Head of caudate nucleus (tissue), 42 donors: ENCODE results near the gene PDIA4.

Experiments
- DNase-seq, 42 donors: peaks; one replicate each; pipeline versions ENCODE4 v3.0.0 to v3.0.0-alpha.2; 2020 to 2021; ENCODE audit warnings: mixed read lengths in 7 of 42
- intact Hi-C: fragments of 100-400 bp; cut with DNase I; formaldehyde crosslinking; loops from one replicate; pipeline ENCODE4 v1.15.0; 2022

PDIA4 gene

GRCh38 chr7:149006345-149006725 lies 22.0 kb downstream of the PDIA4 start:
- intact Hi-C loops = loop anchor here (10.0 kb wide), 1 partner anchor 58 kb away; no protein-coding TSS in a partner anchor

GRCh38 chr7:149005427-149006344 lies 22.6 kb downstream of the PDIA4 start:
- peak; percentile 55 to 94 (median 80) for DNase-seq
- intact Hi-C loops = loop anchor here (10.0 kb wide), 1 partner anchor 59 kb away; no protein-coding TSS in a partner anchor

More at GRCh38 chr7:149006345-149006725, 22.0 kb downstream of the PDIA4 start:
- DNase-seq = no peak

- intact Hi-C loops = loop anchor here (10.0 kb wide), 1 partner anchor 60 kb away; no protein-coding TSS in a partner anchor
- DNase-seq = no peak
Observed at GRCh38 chr7:149004405-149005370, 23.6 kb downstream of the PDIA4 start.

- intact Hi-C loops = loop anchor here (10.0 kb wide), 1 partner anchor 61 kb away; no protein-coding TSS in a partner anchor
- DNase-seq = no peak
Observed at GRCh38 chr7:149003560-149004305, 24.6 kb downstream of the PDIA4 start.

DNA sequence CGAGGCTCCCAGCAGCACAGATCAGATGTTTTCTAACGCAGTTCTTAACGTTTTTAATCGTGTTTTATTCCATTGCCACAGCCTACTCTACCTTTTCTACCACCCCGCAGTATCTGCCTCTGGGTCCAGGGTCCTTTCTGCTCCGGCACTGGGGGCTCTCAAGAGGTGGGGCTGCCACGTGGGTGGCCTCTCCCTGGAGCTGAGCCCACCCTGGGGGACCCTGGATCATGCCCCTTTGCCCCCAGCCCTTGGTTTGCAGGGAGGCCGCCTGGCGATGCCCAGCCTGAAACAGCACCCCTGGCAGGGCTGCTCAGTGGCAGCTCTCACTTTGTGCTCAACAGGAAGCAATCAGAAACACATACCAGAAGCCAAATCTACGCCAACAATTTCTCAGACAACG lies 25.3 kb downstream of the PDIA4 start:
- no peak for DNase-seq
- intact Hi-C loops = loop anchor here (10.0 kb wide), 1 partner anchor 62 kb away; no protein-coding TSS in a partner anchor

DNA sequence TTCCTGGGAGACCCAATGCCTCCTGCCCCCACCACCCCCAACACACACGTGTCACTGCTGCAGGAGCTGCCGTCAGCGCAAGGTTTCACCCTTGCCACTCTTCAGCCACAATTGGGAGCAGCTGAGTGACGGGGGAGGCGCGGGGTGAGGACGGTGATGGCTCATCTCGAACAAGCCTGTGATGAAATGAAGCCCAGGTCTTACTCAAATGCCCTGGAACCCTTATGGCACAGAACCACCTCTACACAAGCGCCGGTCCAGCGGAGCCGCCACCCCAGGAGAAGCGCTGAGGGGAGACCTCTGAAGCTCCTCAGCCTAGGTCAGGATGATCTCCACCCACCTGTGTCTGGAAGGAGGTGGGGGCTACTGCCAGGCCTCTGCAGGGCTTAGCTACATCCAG lies 25.7 kb downstream of the PDIA4 start:
- intact Hi-C loops = loop anchor here (10.0 kb wide), 1 partner anchor 62 kb away; no protein-coding TSS in a partner anchor
- no peak for DNase-seq

GRCh38 chr7:149001427-149002068 lies 26.8 kb downstream of the PDIA4 start:
- no peak for DNase-seq
- intact Hi-C loops = loop anchor here (10.0 kb wide), 1 partner anchor 63 kb away; no protein-coding TSS in a partner anchor

DNA sequence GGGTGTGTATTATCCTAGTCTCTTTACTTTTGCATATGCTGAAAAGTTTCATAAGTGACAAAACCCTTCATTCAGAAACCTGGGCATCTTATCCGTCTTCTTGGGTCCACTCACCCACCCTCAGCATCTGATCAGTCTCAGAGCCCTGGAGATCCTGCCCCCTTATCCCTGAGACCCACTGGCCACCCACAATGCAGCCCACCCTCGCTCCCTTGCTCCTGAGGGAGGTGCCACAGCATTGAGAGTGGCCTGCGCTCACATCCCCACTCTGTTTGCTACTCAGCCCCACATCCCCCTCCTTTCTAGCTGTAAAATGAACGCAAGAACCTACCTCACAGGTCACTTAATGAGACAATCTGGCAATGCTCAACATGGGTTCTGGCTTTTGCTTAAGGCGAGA lies 27.3 kb downstream of the PDIA4 start:
- DNase-seq = no peak
- intact Hi-C loops = loop anchor here (10.0 kb wide), 1 partner anchor 64 kb away; no protein-coding TSS in a partner anchor

GRCh38 chr7:148999192-148999591 lies 29.1 kb downstream of the PDIA4 start:
- intact Hi-C loops = no loop called here
- no peak for DNase-seq

- intact Hi-C loops = no loop called here
Observed at GRCh38 chr7:148997497-148997896, 30.8 kb downstream of the PDIA4 start.

GRCh38 chr7:148994576-148994975 lies 33.7 kb downstream of the PDIA4 start:
- DNase-seq = no peak
- intact Hi-C loops = no loop called here

More at GRCh38 chr7:148997497-148997896, 30.8 kb downstream of the PDIA4 start:
- DNase-seq = no peak

- intact Hi-C loops = no loop called here
- no peak for DNase-seq
Observed at GRCh38 chr7:148993193-148993592, 35.1 kb downstream of the PDIA4 start.

- DNase-seq = no peak
- intact Hi-C loops = no loop called here
Observed at GRCh38 chr7:148991536-148991935, 36.8 kb downstream of the PDIA4 start.

GRCh38 chr7:148987751-148988512 lies 40.4 kb downstream of the PDIA4 start:
- DNase-seq = peak in 10 of 42 donors; percentile 19 to 53 (median 26)
- intact Hi-C loops = loop anchor here (1.0 to 5.0 kb wide), 2 partner anchors 40 to 104 kb away; partner anchors contain the start of genes PDIA4 and ZNF786

DNA sequence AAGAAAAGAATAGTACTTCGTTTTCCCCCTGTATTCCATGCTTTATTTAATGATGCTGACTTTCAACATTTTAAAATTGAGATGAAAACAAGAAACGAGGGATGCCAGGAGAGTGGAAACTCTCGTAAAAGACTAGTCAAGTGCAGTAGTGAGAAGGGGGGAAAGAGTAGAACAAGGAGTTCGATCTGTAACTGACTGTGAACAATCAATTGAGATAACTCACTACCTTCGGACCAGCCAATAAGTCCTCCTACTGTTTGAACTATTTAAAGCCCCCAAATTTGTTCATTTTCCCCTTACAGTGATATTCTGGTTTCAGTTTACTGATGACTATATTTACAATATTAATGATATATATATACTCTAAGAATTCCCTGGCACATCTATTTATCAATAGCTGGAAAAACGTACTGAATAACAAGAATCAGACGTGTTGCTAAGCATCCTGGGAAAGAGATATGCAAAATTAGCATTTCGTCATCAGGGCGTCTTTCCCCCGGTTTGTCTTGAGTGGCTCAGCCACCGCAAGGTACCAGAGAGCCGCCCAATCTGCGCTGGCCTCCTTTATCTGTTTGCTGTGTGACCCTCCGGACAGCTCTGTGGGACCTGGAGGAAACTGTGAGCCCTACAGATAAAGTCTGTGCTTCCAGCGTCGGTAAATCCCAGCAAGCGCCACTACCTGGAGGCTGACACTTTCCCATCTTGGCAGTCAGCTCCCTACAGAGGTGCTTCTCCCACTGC lies 41.1 kb downstream of the PDIA4 start:
- peak; percentile 60 to 92 (median 80) for DNase-seq
- intact Hi-C loops = loop anchor here (1.0 to 5.0 kb wide), 2 partner anchors 41 to 105 kb away; partner anchors contain the start of genes PDIA4 and ZNF786

DNA sequence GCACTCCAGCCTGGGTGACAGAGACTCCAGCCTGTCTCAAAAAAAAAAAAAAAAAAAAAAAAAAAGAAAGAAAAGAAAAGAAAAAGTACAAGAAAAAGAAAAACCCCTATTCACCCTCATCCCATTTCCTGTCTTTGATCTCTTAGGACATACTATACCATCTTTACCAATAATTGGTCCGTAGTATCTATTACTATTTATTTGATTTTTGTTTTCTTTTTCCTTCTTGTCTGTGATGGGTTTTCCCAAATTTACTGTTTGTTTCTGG lies 41.6 kb downstream of the PDIA4 start:
- DNase-seq = no peak
- intact Hi-C loops = loop anchor here (1.0 to 5.0 kb wide), 2 partner anchors 42 to 106 kb away; partner anchors contain the start of genes PDIA4 and ZNF786
